RWPE2 (cell line): ENCODE data around the gene WDR19.

Experiments
- ATAC-seq: fragments of 200-7000 bp; cut with Tn5 transposase; 3 replicates; pipeline ENCODE4 v1.9.1; 2021; ENCODE audit warnings: low read depth
- DNase-seq: peaks from one replicate; pipeline ENCODE4 v3.0.0-alpha.2; 2020; ENCODE audit warnings: low spot score
- H3K27ac ChIP-seq: fragments of 450-650 bp; 2 replicates; pipeline ENCODE4 v1.5.1; 2017; ENCODE audit warnings: mild to moderate bottlenecking; ENCODE audit not compliant: poor library complexity, severe bottlenecking
- H3K27me3 ChIP-seq: fragments of 250-450 bp; sonication (Bioruptor Pico); 2 replicates; pipeline ENCODE4 v1.5.1; 2021; ENCODE audit warnings: mild to moderate bottlenecking, moderate library complexity; ENCODE audit not compliant: insufficient read depth, poor library complexity, severe bottlenecking
- H3K36me3 ChIP-seq: fragments of 250-450 bp; sonication (Bioruptor Pico); 2 replicates; pipeline ENCODE4 v1.5.1; 2020; ENCODE audit warnings: low read depth, mild to moderate bottlenecking, moderate library complexity
- H3K4me1 ChIP-seq: fragments of 250-450 bp; sonication (Bioruptor Pico); 2 replicates; pipeline ENCODE4 v1.5.1; 2021; ENCODE audit warnings: mild to moderate bottlenecking, moderate library complexity; ENCODE audit not compliant: insufficient read depth, poor library complexity, severe bottlenecking
- H3K4me3 ChIP-seq: fragments of 250-450 bp; sonication (Bioruptor Pico); 2 replicates; pipeline ENCODE4 v1.5.1; 2021; ENCODE audit warnings: mild to moderate bottlenecking, moderate library complexity; ENCODE audit not compliant: severe bottlenecking
- H3K9me3 ChIP-seq: fragments of 250-450 bp; sonication (Bioruptor Pico); 2 replicates; pipeline ENCODE4 v1.5.1; 2021; ENCODE audit warnings: mild to moderate bottlenecking, moderate library complexity; ENCODE audit not compliant: severe bottlenecking
- TF ChIP-seq, protein P1 (sequence below): fragments of 450-650 bp; IDR thresholded peaks from one replicate; pipeline ENCODE4 v1.5.1; 2017; ENCODE audit warnings: mild to moderate bottlenecking, moderate library complexity; ENCODE audit not compliant: poor library complexity, severe bottlenecking

WDR19 gene

DNA sequence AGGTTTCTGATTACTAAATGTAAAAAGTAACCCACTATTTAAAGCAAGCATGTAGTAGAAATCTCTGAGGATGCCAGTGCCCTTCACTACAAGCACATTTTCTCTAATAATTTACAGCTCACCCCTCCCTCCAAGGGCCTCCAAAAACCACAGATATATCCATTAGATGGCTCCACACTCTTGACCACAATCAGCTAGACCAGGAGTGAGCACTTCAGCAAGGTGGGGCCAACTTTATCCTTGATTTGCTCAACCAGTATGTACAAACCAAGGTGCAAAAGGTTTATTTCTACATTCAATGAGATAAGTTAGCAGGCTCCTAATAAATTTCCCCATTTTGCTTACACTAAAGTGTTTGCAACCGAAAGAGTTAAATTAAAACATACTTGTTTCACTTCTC, 148.0 kb downstream of the WDR19 start:
- no peak for DNase-seq
- no peaks in the 10 kb centered on the region for H3K4me1 ChIP-seq
- no peak overlapping the region for H3K27ac ChIP-seq
- TF ChIP-seq, protein P1, sequence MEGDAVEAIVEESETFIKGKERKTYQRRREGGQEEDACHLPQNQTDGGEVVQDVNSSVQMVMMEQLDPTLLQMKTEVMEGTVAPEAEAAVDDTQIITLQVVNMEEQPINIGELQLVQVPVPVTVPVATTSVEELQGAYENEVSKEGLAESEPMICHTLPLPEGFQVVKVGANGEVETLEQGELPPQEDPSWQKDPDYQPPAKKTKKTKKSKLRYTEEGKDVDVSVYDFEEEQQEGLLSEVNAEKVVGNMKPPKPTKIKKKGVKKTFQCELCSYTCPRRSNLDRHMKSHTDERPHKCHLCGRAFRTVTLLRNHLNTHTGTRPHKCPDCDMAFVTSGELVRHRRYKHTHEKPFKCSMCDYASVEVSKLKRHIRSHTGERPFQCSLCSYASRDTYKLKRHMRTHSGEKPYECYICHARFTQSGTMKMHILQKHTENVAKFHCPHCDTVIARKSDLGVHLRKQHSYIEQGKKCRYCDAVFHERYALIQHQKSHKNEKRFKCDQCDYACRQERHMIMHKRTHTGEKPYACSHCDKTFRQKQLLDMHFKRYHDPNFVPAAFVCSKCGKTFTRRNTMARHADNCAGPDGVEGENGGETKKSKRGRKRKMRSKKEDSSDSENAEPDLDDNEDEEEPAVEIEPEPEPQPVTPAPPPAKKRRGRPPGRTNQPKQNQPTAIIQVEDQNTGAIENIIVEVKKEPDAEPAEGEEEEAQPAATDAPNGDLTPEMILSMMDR: no peak
- no peaks in the 10 kb centered on the region for H3K27me3 ChIP-seq
- H3K36me3 ChIP-seq: peaks cover 32% of the 10 kb centered on the region
- ATAC-seq: no peak
- no peaks in the 10 kb centered on the region for H3K9me3 ChIP-seq
- no peak overlapping the region for H3K4me3 ChIP-seq

DNA sequence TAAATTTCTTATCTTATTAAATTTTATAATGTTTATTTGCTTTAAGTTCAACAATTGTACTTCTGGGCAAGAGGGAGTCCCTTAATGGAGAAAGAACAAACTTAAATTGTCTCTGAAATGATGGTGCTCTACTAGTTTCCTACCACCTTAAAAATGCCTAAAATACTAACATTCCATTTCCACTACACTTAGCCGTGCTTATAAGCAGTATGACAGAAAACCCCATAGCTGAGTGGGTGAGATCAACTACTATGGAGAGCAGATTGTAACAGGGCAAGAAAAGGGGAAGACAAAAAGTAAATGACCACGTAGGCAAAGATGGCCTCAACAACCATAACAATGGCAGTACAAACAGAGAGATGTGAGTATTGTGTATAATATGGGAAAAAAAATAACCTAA, 148.9 kb downstream of the WDR19 start:
- Histone ChIP-seq H3K27me3 (no peaks in the 10 kb centered on the region), H3K9me3 (no peaks in the 10 kb centered on the region), H3K36me3 (peaks cover 25% of the 10 kb centered on the region), H3K27ac (no peak overlapping the region), H3K4me1 (no peaks in the 10 kb centered on the region), H3K4me3 (no peak overlapping the region)
- no peak for DNase-seq
- no peak for ATAC-seq
- TF ChIP-seq, protein P1: no peak
